Bone marrow (tissue), 2 donors: ENCODE data around the gene INHBB.

Source experiments
- DNase-seq, 2 donors: peaks; one replicate each; lab custom pipeline; 2025; lab: John Stamatoyannopoulos, UW

Gene INHBB

GRCh38 chr2:120355780-120356266, 9.9 kb downstream of the INHBB start:
- DNase-seq: no peak

- no peak for DNase-seq
These were observed 11.8 kb downstream of the INHBB start for GRCh38 chr2:120357768-120358167.

GRCh38 chr2:120358734-120359465, 13.0 kb downstream of the INHBB start:
- no peak for DNase-seq

GRCh38 chr2:120360307-120360855, 14.4 kb downstream of the INHBB start:
- no peak for DNase-seq

GRCh38 chr2:120362926-120363325, 17.0 kb downstream of the INHBB start:
- DNase-seq: no peak

GRCh38 chr2:120365236-120365793, 19.4 kb downstream of the INHBB start:
- no peak for DNase-seq

GRCh38 chr2:120366698-120367097, 20.8 kb downstream of the INHBB start:
- no peak for DNase-seq

- no peak for DNase-seq
These were observed 21.3 kb downstream of the INHBB start for GRCh38 chr2:120367221-120367620.

GRCh38 chr2:120367649-120368048, 21.7 kb downstream of the INHBB start:
- DNase-seq: no peak

- DNase-seq: no peak
These were observed 22.1 kb downstream of the INHBB start for GRCh38 chr2:120368086-120368485.

GRCh38 chr2:120369250-120369649, 23.3 kb downstream of the INHBB start:
- DNase-seq: no peak

- DNase-seq: no peak
These were observed 26.2 kb downstream of the INHBB start for GRCh38 chr2:120371969-120372625.

GRCh38 chr2:120372816-120373215, 26.9 kb downstream of the INHBB start:
- no peak for DNase-seq

GRCh38 chr2:120373424-120373823, 27.5 kb downstream of the INHBB start:
- no peak for DNase-seq

GRCh38 chr2:120374821-120375220, 28.9 kb downstream of the INHBB start:
- DNase-seq: no peak

- DNase-seq: no peak
These were observed 29.5 kb downstream of the INHBB start for GRCh38 chr2:120375251-120376020.

GRCh38 chr2:120376101-120376500, 30.2 kb downstream of the INHBB start:
- no peak for DNase-seq

- no peak for DNase-seq
These were observed 31.0 kb downstream of the INHBB start for GRCh38 chr2:120376679-120377640.

- DNase-seq: no peak
These were observed 32.7 kb downstream of the INHBB start for GRCh38 chr2:120378605-120379004.

GRCh38 chr2:120379916-120380893, 34.3 kb downstream of the INHBB start:
- no peak for DNase-seq
